ENCODE measurements around the gene SPTBN5.

DNA sequence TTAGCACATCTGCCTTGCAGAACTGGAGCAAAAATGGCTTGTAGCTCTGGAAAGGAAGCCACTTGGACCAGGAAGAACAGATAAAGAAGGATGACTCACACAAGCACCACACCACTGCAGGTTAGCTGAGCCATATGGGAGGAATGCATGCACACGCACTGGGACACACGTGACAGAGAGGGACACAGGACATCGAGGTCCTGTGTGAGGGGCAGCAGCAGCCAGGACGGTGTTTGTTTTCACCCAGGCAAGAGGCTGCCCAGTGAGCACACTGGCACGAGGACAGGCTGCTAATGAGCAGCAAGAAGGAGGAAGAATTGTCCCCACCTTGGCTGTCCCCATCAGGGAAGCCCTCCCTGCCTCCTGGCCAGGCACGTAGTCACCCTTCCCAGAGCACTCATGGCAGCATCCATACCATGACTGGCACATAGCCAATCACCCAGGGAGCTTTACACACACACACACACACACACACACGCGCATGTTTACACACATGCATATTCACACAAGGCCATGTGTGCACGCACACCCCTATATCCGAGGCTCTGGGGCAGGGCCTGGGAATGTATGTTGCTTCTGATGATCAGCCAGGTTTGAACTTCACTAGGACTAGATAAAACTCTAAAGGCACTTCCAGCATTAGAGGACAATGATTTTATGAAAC, 24.0 kb upstream of the SPTBN5 start:
- TF ChIP-seq POLR2AphosphoS5 (IDR thresholded peaks at IDR 0.05; ENCODE audit: low read depth, low read length) = no peak
- TF ChIP-seq TAF1 (IDR thresholded peaks at IDR 0.05; ENCODE audit: borderline replicate concordance, insufficient read depth, low read length) = no peak
